SJCRH30 (cell line): Measurements from ENCODE around the gene PCMTD2. TPM values are rescaled to one million over a fixed set of nuclear protein-coding genes. Genes with fewer than 3 reads are reported as not detected.
"Not testable (repeated sequence)": the region's sequence is repeated elsewhere in the genome, so short reads cannot be mapped to it uniquely, and the experiment has no call there.

Experiments used
- DNase-seq, 2 experiments: peaks; one replicate each; pipeline ENCODE4 v3.0.0-alpha.2; 2015 to 2020
- H3K27ac ChIP-seq: fragments of 250-450 bp; sonication (Bioruptor Pico); 2 replicates; pipeline ENCODE4 v1.5.1; 2020; ENCODE audit warnings: mild to moderate bottlenecking, moderate library complexity
- H3K27me3 ChIP-seq: fragments of 250-450 bp; sonication (Bioruptor Pico); 2 replicates; pipeline ENCODE4 v1.5.1; 2020; ENCODE audit warnings: mild to moderate bottlenecking, moderate library complexity
- H3K36me3 ChIP-seq: fragments of 250-450 bp; sonication (Bioruptor Pico); 2 replicates; pipeline ENCODE4 v1.5.1; 2020; ENCODE audit warnings: mild to moderate bottlenecking, moderate library complexity
- H3K4me1 ChIP-seq: fragments of 250-450 bp; sonication (Bioruptor Pico); 2 replicates; pipeline ENCODE4 v1.5.1; 2020; ENCODE audit warnings: mild to moderate bottlenecking, moderate library complexity
- H3K4me3 ChIP-seq: fragments of 250-450 bp; sonication (Bioruptor Pico); 2 replicates; pipeline ENCODE4 v1.5.1; 2020; ENCODE audit warnings: mild to moderate bottlenecking, moderate library complexity
- H3K9me3 ChIP-seq: fragments of 250-450 bp; sonication (Bioruptor Pico); replicated peaks from 2 replicates; pipeline ENCODE4 v1.5.1; 2020; ENCODE audit warnings: mild to moderate bottlenecking, moderate library complexity
- total RNA-seq: library from RNA; depleted of rRNA; stranded (reverse); fragments of >200 nt; shearing (Covaris generic); gene quantifications from 2 replicates; pipeline ENCODE4 v1.2.3, GENCODE V29; 2014

The PCMTD2 gene
- total RNA-seq, 1 experiment from 2014 or later: 31.0 TPM

GRCh38 chr20:64229507-64230061 lies 26.0 kb upstream of the PCMTD2 start:
- Histone ChIP-seq H3K36me3 (no peaks in the 10 kb centered on the region), H3K4me1 (peaks cover 11% of the 10 kb centered on the region), H3K4me3 (no peak overlapping the region), H3K27me3 (peaks cover 19% of the 10 kb centered on the region), H3K9me3 (no peaks in the 10 kb centered on the region), H3K27ac (no peak overlapping the region)
- DNase-seq: no peak

GRCh38 chr20:64230461-64231145 lies 24.9 kb upstream of the PCMTD2 start:
- H3K36me3 ChIP-seq: no peaks in the 10 kb centered on the region
- DNase-seq: no peak
- no peak overlapping the region for H3K4me3 ChIP-seq
- no peaks in the 10 kb centered on the region for H3K9me3 ChIP-seq
- H3K27ac ChIP-seq: no peak overlapping the region
- H3K4me1 ChIP-seq: peaks cover under 1% of the 10 kb centered on the region; the same call in 1 of the 2 replicates
- peaks cover 19% of the 10 kb centered on the region for H3K27me3 ChIP-seq

DNA sequence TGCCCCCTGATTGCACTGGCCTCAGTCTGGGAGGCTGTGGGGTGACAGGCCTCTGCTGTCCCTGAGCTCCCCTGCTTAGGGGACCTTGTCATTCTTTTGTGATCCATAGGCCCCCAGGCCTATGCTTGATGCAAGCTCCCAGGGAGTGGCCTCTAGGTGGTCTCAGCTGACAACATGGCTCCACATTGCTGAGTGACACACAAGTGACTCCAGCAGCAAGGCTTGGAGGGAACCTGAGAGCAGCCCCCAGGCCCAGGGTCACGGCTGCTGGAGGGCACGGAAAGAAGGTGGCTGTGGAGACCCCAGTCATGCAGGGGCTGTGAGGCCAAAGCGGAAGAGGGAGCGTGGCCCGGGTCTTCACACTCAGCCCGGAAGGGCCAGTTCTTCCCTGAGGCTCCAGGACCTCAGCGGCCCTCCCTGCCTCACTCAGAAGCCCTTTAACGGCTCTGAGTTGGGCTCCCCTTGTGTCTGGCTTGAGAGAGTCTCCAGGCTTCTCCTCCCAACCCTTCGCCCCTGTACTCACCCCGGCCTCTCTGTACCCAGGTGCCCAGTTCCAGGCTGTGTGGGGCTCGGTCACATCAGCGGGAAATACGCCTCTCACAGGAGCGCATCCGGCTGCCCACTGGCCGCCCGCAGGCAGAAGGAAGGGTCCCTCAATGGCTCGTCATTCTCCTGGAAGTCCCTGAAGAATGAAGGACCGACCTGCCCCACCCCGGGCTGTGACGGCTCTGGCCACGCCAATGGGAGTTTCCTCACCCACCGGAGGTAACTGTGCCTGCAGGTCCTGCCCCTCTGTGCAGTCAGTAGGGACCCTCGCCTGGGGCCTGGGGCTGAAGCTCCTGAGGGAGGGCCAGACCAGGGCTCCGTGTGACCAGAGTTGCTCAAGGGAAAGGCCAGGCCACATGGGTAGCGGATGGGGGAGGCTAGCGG lies 23.7 kb upstream of the PCMTD2 start:
- Histone ChIP-seq H3K4me3 (no peak overlapping the region), H3K4me1 (no peaks in the 10 kb centered on the region), H3K27me3 (peaks cover 19% of the 10 kb centered on the region), H3K36me3 (no peaks in the 10 kb centered on the region), H3K27ac (no peak overlapping the region), H3K9me3 (no peaks in the 10 kb centered on the region)
- DNase-seq: no peak

- Histone ChIP-seq H3K9me3 (no peaks in the 10 kb centered on the region), H3K36me3 (no peaks in the 10 kb centered on the region), H3K27me3 (peaks cover 19% of the 10 kb centered on the region), H3K4me3 (no peak overlapping the region), H3K27ac (no peak overlapping the region), H3K4me1 (no peaks in the 10 kb centered on the region)
- peak in 1 of 2 experiments; percentile 32 for DNase-seq
Observed at GRCh38 chr20:64232794-64233193, 22.8 kb upstream of the PCMTD2 start.

GRCh38 chr20:64233725-64234124 lies 21.8 kb upstream of the PCMTD2 start:
- Histone ChIP-seq H3K36me3 (no peaks in the 10 kb centered on the region), H3K4me3 (no peak overlapping the region), H3K9me3 (no peaks in the 10 kb centered on the region), H3K4me1 (no peaks in the 10 kb centered on the region), H3K27me3 (peaks cover 11% of the 10 kb centered on the region), H3K27ac (no peak overlapping the region)
- DNase-seq: no peak

DNA sequence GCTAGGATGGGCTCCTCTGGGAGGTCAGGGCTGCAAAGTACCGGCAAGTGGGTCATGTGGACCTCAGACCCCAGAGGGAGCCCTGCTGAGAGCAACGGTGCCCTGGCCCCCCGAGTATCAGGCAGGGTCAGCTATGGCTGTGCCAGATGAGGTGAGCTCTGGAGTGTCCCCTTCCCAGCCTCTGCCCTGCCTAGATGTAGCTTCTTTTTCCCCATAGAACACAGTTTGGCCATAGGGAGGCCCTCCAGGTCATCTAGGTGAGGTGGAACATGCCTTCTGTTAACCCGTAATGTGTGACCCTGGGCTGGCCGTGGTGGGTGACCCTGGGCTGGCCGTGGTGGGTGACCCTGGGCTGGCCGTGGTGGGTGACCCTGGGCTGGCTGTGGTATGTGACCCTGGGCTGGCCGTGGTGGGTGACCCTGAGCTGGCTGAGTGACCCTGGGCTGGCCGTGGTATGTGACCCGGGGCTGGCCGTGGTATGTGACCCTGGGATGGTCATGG lies 21.2 kb upstream of the PCMTD2 start:
- Histone ChIP-seq H3K9me3 (no peaks in the 10 kb centered on the region), H3K4me1 (no peaks in the 10 kb centered on the region), H3K27ac (no peak overlapping the region), H3K27me3 (peaks cover 10% of the 10 kb centered on the region), H3K36me3 (no peaks in the 10 kb centered on the region), H3K4me3 (no peak overlapping the region)
- DNase-seq: no peak

- not testable (repeated sequence) for DNase-seq, H3K27me3 ChIP-seq, H3K36me3 ChIP-seq, H3K9me3 ChIP-seq, H3K27ac ChIP-seq, H3K4me1 ChIP-seq, H3K4me3 ChIP-seq
Observed at GRCh38 chr20:64234921-64235565, 20.5 kb upstream of the PCMTD2 start.

DNA sequence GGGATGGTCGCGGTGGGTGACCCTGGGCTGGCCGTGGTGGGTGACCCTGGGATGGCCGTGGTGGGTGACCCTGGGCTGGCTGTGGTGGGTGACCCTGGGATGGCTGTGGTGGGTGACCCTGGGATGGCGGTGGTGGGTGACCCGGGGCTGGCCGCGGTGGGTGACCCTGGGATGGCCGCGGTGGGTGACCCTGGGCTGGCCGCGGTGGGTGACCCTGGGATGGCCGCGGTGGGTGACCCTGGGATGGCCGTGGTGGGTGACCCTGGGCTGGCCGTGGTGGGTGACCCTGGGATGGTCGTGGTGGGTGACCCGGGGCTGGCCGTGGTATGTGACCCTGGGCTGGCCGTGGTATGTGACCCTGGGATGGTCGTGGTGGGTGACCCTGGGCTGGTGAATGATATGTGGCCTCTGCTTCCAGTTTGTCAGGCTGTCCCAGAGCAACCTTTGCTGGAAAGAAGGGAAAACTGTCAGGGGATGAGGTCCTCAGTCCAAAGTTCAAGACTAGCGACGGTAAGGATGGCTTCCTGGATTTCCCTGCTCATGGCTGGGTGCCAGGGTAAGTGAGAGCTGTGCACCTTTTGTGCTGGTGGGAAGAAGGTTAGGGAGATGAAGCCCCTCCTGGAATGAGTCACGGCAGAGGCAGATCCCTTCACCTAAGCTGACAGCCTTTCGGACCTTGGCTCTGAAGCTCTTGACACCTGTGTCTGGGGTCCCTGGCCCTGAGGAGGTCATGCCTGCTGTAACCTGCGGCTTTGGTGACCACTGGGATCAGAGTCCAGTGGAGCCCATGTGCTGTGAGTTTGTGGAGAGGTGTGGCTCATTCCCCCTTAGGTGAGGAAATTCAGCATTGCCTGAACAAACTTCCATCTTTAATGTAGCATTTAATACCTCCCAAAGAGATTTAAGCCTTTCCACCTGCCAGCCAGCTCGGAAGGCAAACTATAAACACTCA lies 19.1 kb upstream of the PCMTD2 start:
- Histone ChIP-seq H3K27me3 (peaks cover 7% of the 10 kb centered on the region), H3K36me3 (no peaks in the 10 kb centered on the region), H3K9me3 (no peaks in the 10 kb centered on the region), H3K27ac (no peak overlapping the region), H3K4me1 (no peaks in the 10 kb centered on the region), H3K4me3 (no peak overlapping the region)
- no peak for DNase-seq

GRCh38 chr20:64237316-64237715 lies 18.2 kb upstream of the PCMTD2 start:
- Histone ChIP-seq H3K27ac (no peak overlapping the region), H3K4me1 (no peaks in the 10 kb centered on the region), H3K27me3 (peaks cover 11% of the 10 kb centered on the region; the same call in 1 of the 2 replicates), H3K36me3 (no peaks in the 10 kb centered on the region), H3K9me3 (no peaks in the 10 kb centered on the region), H3K4me3 (no peak overlapping the region)
- DNase-seq: no peak

- Histone ChIP-seq H3K27me3 (peaks cover 11% of the 10 kb centered on the region; the same call in 1 of the 2 replicates), H3K9me3 (no peaks in the 10 kb centered on the region), H3K4me3 (no peak overlapping the region), H3K36me3 (no peaks in the 10 kb centered on the region), H3K27ac (no peak overlapping the region), H3K4me1 (no peaks in the 10 kb centered on the region)
- no peak for DNase-seq
Observed at GRCh38 chr20:64238115-64238825, 17.3 kb upstream of the PCMTD2 start.

GRCh38 chr20:64238851-64239387 lies 16.6 kb upstream of the PCMTD2 start:
- Histone ChIP-seq H3K27me3 (peaks cover 14% of the 10 kb centered on the region), H3K4me1 (no peaks in the 10 kb centered on the region), H3K4me3 (no peak overlapping the region), H3K27ac (no peak overlapping the region), H3K9me3 (no peaks in the 10 kb centered on the region), H3K36me3 (no peaks in the 10 kb centered on the region)
- no peak for DNase-seq

DNA sequence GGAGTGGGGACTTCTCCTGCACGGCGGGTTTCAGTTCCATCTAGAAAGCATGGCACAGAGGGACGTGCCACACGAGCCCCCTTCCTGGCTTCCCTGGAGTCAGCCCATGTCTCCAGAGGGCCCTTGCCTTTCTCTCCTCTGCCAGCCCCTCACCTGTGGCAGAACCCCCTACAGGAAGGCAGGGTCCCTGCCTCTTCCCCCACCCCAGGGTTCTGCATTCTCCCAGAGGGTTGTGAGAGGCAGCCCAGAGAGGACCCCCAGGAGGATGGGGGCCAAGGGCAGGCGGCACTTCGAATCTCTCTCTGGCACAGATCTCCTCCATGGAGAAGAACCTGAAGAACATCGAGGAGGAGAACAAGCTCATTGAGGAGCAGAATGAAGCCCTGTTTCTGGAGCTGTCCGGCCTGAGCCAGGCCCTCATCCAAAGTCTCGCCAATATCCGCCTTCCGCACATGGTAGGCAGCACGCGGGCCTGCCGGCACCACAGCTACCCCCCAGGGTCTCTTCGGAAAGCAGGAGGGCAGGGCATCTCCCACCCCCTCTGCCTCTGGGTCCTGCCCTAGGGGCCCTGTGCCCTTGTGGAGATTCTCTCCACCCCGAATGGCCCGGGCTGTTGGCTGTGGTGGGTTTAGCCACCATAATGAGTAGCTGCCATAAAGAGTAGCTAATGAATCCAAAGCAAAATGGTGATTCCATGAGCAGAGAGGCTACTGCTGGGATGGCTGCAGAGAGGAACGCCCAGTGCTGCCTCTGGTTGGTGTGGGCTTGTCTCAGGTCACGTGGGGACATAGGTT lies 15.9 kb upstream of the PCMTD2 start:
- H3K36me3 ChIP-seq: no peaks in the 10 kb centered on the region

More for the DNA sequence above, 15.9 kb upstream of the PCMTD2 start:
- DNase-seq: no peak
- peaks cover 14% of the 10 kb centered on the region for H3K27me3 ChIP-seq
- H3K4me1 ChIP-seq: no peaks in the 10 kb centered on the region
- H3K4me3 ChIP-seq: no peak overlapping the region
- no peak overlapping the region for H3K27ac ChIP-seq
- no peaks in the 10 kb centered on the region for H3K9me3 ChIP-seq
